ENCODE data around the gene SP110.

DNA sequence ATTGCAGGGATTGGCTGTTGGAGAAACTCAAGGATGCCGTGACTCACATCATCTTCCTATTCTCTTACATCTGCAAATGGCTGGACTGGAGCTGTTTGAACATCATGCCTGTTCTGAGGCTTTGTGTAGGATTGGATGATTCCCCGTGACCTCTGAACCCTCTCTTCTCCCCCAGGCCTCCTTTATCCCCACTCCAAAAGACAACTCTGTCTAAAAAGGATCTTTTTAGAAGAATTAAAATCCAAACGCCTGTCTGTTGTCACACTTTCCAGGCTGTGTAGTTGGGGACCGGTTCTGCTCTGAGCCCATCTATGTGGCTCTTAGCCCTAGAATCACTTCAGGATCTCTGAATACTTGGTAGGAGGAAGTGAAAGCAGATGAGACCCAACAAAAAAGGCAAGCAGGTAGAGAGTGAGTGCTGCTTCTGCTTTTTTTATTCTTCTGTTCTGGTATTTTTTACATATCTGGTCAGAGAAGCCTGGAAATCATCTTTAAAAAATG lies 6.3 kb upstream of the SP110 start:
- no peak for TF ChIP-seq EZH2phosphoT487 (IDR thresholded peaks at IDR 0.05; ENCODE audit: borderline replicate concordance, low read length)
- TF ChIP-seq, protein P1, sequence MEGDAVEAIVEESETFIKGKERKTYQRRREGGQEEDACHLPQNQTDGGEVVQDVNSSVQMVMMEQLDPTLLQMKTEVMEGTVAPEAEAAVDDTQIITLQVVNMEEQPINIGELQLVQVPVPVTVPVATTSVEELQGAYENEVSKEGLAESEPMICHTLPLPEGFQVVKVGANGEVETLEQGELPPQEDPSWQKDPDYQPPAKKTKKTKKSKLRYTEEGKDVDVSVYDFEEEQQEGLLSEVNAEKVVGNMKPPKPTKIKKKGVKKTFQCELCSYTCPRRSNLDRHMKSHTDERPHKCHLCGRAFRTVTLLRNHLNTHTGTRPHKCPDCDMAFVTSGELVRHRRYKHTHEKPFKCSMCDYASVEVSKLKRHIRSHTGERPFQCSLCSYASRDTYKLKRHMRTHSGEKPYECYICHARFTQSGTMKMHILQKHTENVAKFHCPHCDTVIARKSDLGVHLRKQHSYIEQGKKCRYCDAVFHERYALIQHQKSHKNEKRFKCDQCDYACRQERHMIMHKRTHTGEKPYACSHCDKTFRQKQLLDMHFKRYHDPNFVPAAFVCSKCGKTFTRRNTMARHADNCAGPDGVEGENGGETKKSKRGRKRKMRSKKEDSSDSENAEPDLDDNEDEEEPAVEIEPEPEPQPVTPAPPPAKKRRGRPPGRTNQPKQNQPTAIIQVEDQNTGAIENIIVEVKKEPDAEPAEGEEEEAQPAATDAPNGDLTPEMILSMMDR (conservative IDR thresholded peaks at IDR 0.05; ENCODE audit: low read depth, low read length): no peak

Data from PC-3 (cell line).